CD14-positive monocyte (primary cell): ENCODE data around the gene TSPAN31. TPM values are rescaled to one million over a fixed set of nuclear protein-coding genes. Genes with fewer than 3 reads are reported as not detected.
"Not testable (repeated sequence)": the region's sequence is repeated elsewhere in the genome, so short reads cannot be mapped to it uniquely, and the experiment has no call there.

ENCODE experiments used
- DNase-seq, 3 donors: peaks; one replicate each; pipeline ENCODE4 v3.0.0-alpha.2; 2011 to 2022
- H2AFZ ChIP-seq: 2 replicates; pipeline ENCODE4 v1.6.0; 2012; ENCODE audit warnings: mild to moderate bottlenecking, low read depth, low read length, inconsistent platforms; ENCODE audit not compliant: insufficient read depth, poor library complexity, severe bottlenecking
- H3K27ac ChIP-seq, 2 donors: 1 replicate in 1 of 2; 2 replicates in 1 of 2; pipeline ENCODE4 v1.5.1; 2012 to 2013; ENCODE audit warnings: low read length in 2 of 2, control low read depth in 1 of 2, inconsistent platforms in 1 of 2, low read depth in 1 of 2, mild to moderate bottlenecking in 1 of 2
- H3K27me3 ChIP-seq, 2 donors: one replicate each; pipeline versions ENCODE4 v1.6.0 to v1.6.1; 2011 to 2013; ENCODE audit warnings: low read length in 2 of 2; ENCODE audit not compliant: control insufficient read depth in 2 of 2, insufficient read depth in 2 of 2
- H3K36me3 ChIP-seq, 2 donors: replicated peaks in 1 of 2; 1 replicate in 1 of 2; 2 replicates in 1 of 2; pipeline versions ENCODE4 v1.5.1 to v1.6.1; 2012 to 2013; ENCODE audit warnings: low read length in 2 of 2, control low read depth in 1 of 2, inconsistent platforms in 1 of 2, mild to moderate bottlenecking in 1 of 2; ENCODE audit not compliant: insufficient read depth in 2 of 2, control insufficient read depth in 1 of 2
- H3K4me1 ChIP-seq, 2 donors: 1 replicate in 1 of 2; 2 replicates in 1 of 2; pipeline versions ENCODE4 v1.5.1 to v1.6.1; 2012 to 2013; ENCODE audit warnings: low read length in 2 of 2, control low read depth in 1 of 2, inconsistent platforms in 1 of 2, mild to moderate bottlenecking in 1 of 2, moderate library complexity in 1 of 2; ENCODE audit not compliant: insufficient read depth in 2 of 2, control insufficient read depth in 1 of 2
- H3K4me2 ChIP-seq: replicated peaks from 2 replicates; pipeline ENCODE3; 2012; ENCODE audit warnings: low read length, moderate library complexity, mild to moderate bottlenecking; ENCODE audit not compliant: poor library complexity, severe bottlenecking; ENCODE audit errors: extremely low read depth
- H3K4me3 ChIP-seq, 3 experiments: fragments of 200-600 bp in 1 of 3; sonication (generic) in 1 of 3; replicated peaks in 1 of 3; 1 replicate in 2 of 3; 2 replicates in 1 of 3; pipeline ENCODE4 v1.5.1; 2011 to 2013; ENCODE audit warnings: low read length in 3 of 3, mild to moderate bottlenecking in 3 of 3, control low read depth in 2 of 3, low read depth in 2 of 3, inconsistent platforms in 1 of 3, moderate library complexity in 1 of 3
- H3K79me2 ChIP-seq: 2 replicates; pipeline ENCODE4 v1.6.0; 2012; ENCODE audit warnings: mild to moderate bottlenecking, control low read depth, inconsistent platforms, low read length, moderate library complexity; ENCODE audit not compliant: insufficient read depth
- H3K9ac ChIP-seq: 2 replicates; pipeline ENCODE4 v1.6.0; 2017; ENCODE audit warnings: low read length, mild to moderate bottlenecking; ENCODE audit not compliant: insufficient read depth, poor library complexity, severe bottlenecking
- H3K9me3 ChIP-seq, 2 donors: replicated peaks in 1 of 2; 1 replicate in 1 of 2; 2 replicates in 1 of 2; pipeline versions ENCODE4 v1.5.1 to v1.6.1; 2012 to 2013; ENCODE audit warnings: low read length in 2 of 2, control low read depth in 1 of 2; ENCODE audit not compliant: control insufficient read depth in 1 of 2, insufficient read depth in 1 of 2
- H4K20me1 ChIP-seq: 2 replicates; pipeline ENCODE4 v1.6.0; 2012; ENCODE audit warnings: mild to moderate bottlenecking, low read length, control low read depth, moderate library complexity; ENCODE audit not compliant: insufficient read depth
- H3K27ac Mint-ChIP-seq, 7 donors: one replicate each; pipeline ENCODE4 v1.8.0; 2020; ENCODE audit warnings: mild to moderate bottlenecking in 7 of 7, mixed read lengths in 7 of 7, moderate library complexity in 6 of 7, inconsistent platforms in 2 of 7
- H3K27me3 Mint-ChIP-seq, 3 donors: one replicate each; pipeline ENCODE4 v1.8.0; 2021 to 2022; ENCODE audit warnings: low read depth in 3 of 3, mild to moderate bottlenecking in 3 of 3, mixed read lengths in 3 of 3, moderate library complexity in 3 of 3, inconsistent platforms in 1 of 3
- H3K36me3 Mint-ChIP-seq, 2 donors: one replicate each; pipeline ENCODE4 v1.8.0; 2020; ENCODE audit warnings: mixed read lengths in 2 of 2, inconsistent platforms in 1 of 2, mild to moderate bottlenecking in 1 of 2
- H3K4me1 Mint-ChIP-seq: one replicate; pipeline ENCODE4 v1.8.0; 2020; ENCODE audit warnings: mild to moderate bottlenecking, mixed read lengths
- H3K4me3 Mint-ChIP-seq, 2 donors: one replicate each; pipeline ENCODE4 v1.8.0; 2020; ENCODE audit warnings: mild to moderate bottlenecking in 2 of 2, mixed read lengths in 2 of 2, moderate library complexity in 1 of 2
- H3K9me3 Mint-ChIP-seq, 7 donors: one replicate each; pipeline ENCODE4 v1.8.0; 2020 to 2022; ENCODE audit warnings: mixed read lengths in 7 of 7, mild to moderate bottlenecking in 6 of 7, moderate library complexity in 6 of 7, inconsistent platforms in 2 of 7
- WGBS: methylation state at CpG from one replicate; pipeline ENCODE4 v1.1.5; 2013; ENCODE audit warnings: missing lambda C conversion rate; ENCODE audit not compliant: insufficient coverage; 5-methylcytosine and 5-hydroxymethylcytosine counted together
- intact Hi-C, 2 donors: fragments of 100-400 bp; cut with micrococcal nuclease; formaldehyde crosslinking; loops; one replicate each; pipeline versions ENCODE4 v1.15.0 to v1.15.1; 2023
- polyA plus RNA-seq, 3 donors: library from polyadenylated mRNA; depleted of rRNA in 1 of 3; unstranded in 2 of 3; stranded (reverse) in 1 of 3; fragments of 300-500 nt in 2 of 3; fragments of >200 nt in 1 of 3; fragmentation: Illumina TruSeq in 2 of 3; gene quantifications; 1 replicate in 2 of 3; 2 replicates in 1 of 3; pipeline ENCODE4 v1.2.3, GENCODE V29; 2012 to 2021
- TF ChIP-seq, protein P1 (sequence below): fragments of 200-600 bp; IDR thresholded peaks from one replicate; pipeline ENCODE4 v1.8.0; 2022; ENCODE audit warnings: antibody characterized with exemption, mild to moderate bottlenecking

TSPAN31 gene
- polyA plus RNA-seq, 3 donors: 20.6 to 48.1 (median 43.0) TPM

DNA sequence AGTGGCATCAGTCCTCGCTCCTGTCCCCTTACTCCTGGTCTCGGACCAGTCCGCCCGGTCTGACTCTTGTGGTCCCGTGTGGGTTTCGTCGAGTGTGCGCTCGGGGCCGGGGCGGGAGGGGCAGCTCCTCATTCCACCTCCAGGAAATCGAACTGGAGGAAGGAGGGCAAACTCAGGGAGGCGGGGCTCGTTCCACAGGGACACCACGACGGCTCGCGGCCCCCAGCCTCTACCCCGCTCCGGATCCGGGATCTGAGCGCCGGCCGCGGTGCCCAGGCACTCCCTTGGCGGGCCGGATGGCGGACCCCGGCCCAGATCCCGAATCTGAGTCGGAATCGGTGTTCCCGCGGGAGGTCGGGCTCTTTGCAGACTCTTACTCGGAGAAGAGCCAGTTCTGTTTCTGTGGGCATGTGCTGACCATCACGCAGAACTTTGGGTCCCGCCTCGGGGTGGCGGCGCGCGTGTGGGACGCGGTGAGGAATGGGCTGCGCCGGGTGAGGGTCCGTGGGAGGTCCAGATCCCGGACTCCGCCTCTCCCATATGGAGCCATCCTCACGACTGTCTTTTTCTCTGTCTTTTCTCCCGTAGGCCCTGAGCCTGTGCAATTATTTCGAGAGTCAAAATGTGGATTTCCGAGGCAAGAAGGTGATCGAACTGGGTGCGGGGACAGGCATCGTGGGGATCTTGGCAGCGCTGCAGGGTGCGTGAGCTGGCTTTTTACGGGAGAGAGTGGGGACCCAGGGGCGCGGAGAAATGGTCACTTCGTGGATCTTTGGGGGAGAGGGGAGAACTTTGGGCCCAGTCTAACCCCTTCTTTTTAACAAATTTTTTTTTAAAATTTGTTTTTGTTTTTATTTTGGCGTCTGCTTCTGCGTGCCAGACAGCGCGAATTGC, 27.8 kb downstream of the TSPAN31 start, which contains the start of gene EEF1AKMT3:
EEF1AKMT3 (plus strand) TSS at position 186 of the 894 bp plus-strand sequence; CDS start at position 297, 111 bp downstream.
- Mint-ChIP-seq H3K9me3 (peaks cover 0 to 6% (median 0%) of the 10 kb centered on the region in 7 donors), H3K4me1 (peaks cover 37% of the 10 kb centered on the region), H3K4me3 (peak within 1 kb of the TSS; percentile 96 to 98), H3K27me3 (peaks cover 3 to 7% (median 6%) of the 10 kb centered on the region in 3 donors), H3K27ac (peak within 1 kb of the TSS; percentile 96 to 99 (median 98)), H3K36me3 (peaks cover 19 to 30% of the 10 kb centered on the region in 2 donors)
- Histone ChIP-seq H3K36me3 (peaks cover 0 to 6% of the 10 kb centered on the region in 2 donors), H3K9ac (peak within 1 kb of the TSS; percentile 69), H3K4me3 (peak within 1 kb of the TSS; percentile 77 to 98 (median 82)), H3K4me2 (peak within 1 kb of the TSS; percentile 97), H3K27me3 (peaks cover 0 to 5% of the 10 kb centered on the region in 2 donors), H3K27ac (peak within 1 kb of the TSS; percentile 72 to 93), H3K79me2 (no peaks in the 10 kb centered on the region), H3K9me3 (no peaks in the 10 kb centered on the region), H2AFZ (peak within 1 kb of the TSS; percentile 99), H3K4me1 (peaks cover 36 to 40% of the 10 kb centered on the region in 2 donors), H4K20me1 (no peaks in the 10 kb centered on the region)
- WGBS: 1% methylated on average over 53 of the region's 67 CpGs
- DNase-seq: peak in 2 of 3 donors; percentile 10 to 28
- intact Hi-C loops: loop anchor here in 1 of 2 donors (5.0 kb wide), 1 partner anchor 75 kb away; the partner anchor contains the start of gene CTDSP2
- TF ChIP-seq, protein P1, sequence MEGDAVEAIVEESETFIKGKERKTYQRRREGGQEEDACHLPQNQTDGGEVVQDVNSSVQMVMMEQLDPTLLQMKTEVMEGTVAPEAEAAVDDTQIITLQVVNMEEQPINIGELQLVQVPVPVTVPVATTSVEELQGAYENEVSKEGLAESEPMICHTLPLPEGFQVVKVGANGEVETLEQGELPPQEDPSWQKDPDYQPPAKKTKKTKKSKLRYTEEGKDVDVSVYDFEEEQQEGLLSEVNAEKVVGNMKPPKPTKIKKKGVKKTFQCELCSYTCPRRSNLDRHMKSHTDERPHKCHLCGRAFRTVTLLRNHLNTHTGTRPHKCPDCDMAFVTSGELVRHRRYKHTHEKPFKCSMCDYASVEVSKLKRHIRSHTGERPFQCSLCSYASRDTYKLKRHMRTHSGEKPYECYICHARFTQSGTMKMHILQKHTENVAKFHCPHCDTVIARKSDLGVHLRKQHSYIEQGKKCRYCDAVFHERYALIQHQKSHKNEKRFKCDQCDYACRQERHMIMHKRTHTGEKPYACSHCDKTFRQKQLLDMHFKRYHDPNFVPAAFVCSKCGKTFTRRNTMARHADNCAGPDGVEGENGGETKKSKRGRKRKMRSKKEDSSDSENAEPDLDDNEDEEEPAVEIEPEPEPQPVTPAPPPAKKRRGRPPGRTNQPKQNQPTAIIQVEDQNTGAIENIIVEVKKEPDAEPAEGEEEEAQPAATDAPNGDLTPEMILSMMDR: no peak

- H3K36me3 ChIP-seq, H3K27me3 ChIP-seq, H3K4me2 ChIP-seq, H4K20me1 ChIP-seq, H3K27me3 Mint-ChIP-seq, H3K9ac ChIP-seq, H3K4me3 ChIP-seq, H2AFZ ChIP-seq, H3K9me3 ChIP-seq, H3K79me2 ChIP-seq, H3K27ac ChIP-seq, DNase-seq, H3K9me3 Mint-ChIP-seq, H3K4me3 Mint-ChIP-seq, H3K27ac Mint-ChIP-seq: not testable (repeated sequence)
- peaks cover 13 to 15% of the 10 kb centered on the region in 2 donors for H3K36me3 Mint-ChIP-seq
- peaks cover 38% of the 10 kb centered on the region for H3K4me1 Mint-ChIP-seq
- peaks cover 37 to 42% of the 10 kb centered on the region in 2 donors for H3K4me1 ChIP-seq
- 100% methylated on average over 1 of the region's 11 CpGs for WGBS
- intact Hi-C loops: loop anchor here in 1 of 2 donors (5.0 kb wide), 1 partner anchor 73 kb away; the partner anchor contains the start of gene CTDSP2
These were observed 29.8 kb downstream of the TSPAN31 start for GRCh38 chr12:57774634-57775033.
